ENCODE results near the gene ADH4. TPM values are rescaled to one million over a fixed set of nuclear protein-coding genes. Genes with fewer than 3 reads are reported as not detected.
A peak's percentile ranks its signal among the peaks of the same experiment; 100 is the strongest.
"Not testable (repeated sequence)": the region's sequence is repeated elsewhere in the genome, so short reads cannot be mapped to it uniquely, and the experiment has no call there.

ADH4 gene
- total RNA-seq, 1 donor from 2014 or later, result 9.4 TPM

DNA sequence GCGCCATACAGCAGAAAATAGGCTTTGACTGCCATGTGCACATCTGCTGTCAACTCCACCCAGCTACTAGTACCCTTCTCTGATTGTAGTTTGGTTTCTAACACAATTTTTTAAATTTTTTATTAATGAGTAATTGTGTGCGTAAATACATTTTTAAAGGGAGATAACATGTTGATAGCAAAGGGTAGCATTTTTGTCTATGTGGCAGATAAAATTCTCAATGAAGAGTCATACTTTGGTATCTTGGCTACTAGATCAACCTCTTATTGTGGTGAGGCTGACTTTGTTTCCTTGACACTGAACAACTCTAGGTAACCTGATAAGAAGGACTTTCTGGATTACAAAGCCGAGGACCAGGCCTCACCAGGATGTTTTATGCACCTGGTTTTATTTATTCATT is 9.5 kb downstream of the ADH4 start:
- no peak for DNase-seq (ENCODE audit: low spot score)

DNA sequence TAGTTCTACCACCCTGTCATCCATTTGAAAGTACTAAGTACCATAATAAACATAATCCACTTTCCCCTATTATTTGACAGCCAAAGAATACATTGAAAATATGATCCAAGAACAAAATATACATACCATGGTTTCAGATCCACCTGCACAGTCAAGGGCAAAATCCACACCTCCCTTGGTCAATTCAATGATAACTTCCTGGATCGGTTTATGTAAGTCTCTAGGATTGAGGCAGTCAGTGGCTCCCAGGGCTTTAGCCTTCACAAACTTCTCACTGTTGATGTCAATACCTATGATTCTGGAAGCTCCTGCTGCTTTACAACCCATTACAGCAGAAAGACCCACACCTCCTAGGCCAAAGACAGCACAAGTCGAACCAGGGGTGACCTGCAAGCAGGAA is 12.7 kb downstream of the ADH4 start:
- DNase-seq (ENCODE audit: low spot score), result no peak

DNA sequence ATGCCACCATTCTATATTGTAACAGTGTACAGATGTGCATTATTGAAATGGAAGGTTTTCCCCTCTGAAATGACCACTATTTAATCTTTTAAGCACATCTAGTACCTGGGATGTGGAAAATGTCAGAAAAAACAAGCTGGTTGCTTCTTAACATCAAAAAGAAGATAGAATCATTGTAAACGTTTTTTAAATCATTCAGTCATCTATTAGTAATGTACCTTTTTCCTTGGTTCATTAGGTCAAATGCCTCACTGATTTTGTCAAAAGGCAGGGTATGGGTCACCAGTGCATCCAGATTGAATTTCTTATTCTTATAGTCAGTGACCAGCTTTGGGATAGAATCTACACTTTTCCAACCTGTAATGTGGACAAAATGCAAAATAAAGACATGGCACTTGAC is 17.7 kb downstream of the ADH4 start:
- DNase-seq (ENCODE audit: low spot score), result no peak

DNA sequence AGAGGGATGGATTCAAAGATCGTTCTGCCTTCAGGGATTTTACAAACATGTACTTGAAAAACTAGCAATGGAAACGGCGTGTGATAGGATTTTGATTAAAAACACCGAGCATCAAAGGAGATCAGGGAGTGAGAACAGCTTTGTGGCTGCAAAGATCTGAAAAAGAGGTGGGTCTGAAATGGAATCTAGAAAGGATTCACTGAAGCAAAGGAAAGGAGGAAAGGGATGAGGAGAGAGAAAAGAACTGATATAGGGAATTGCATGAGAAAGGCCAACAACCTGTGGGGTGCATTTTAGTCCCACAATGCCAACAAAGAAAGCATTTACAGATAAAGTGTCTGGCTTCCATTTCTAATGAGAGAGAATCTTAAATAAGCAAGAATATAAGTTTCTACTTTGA is 23.1 kb downstream of the ADH4 start:
- DNase-seq (ENCODE audit: low spot score), result no peak

DNA sequence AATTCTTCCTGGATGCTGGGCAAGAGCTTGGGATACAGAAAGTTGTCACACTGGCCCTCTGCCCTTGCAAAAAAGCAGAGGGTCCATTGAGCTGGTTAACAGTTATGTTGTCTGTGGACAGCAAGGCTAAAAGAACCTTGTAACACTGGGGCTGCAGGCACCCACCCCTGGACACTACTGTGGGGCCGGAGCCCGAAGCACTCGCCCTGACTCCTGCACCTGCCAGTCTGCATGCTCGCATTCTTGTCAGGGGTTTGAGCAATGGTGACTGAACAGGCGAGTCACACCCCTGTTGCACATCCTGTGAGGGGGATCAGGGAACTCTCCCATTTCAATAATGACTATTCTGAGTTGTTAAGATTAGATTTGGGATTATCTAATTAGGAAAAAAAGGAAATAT is 23.6 kb downstream of the ADH4 start:
- DNase-seq (ENCODE audit: low spot score), result no peak

DNA sequence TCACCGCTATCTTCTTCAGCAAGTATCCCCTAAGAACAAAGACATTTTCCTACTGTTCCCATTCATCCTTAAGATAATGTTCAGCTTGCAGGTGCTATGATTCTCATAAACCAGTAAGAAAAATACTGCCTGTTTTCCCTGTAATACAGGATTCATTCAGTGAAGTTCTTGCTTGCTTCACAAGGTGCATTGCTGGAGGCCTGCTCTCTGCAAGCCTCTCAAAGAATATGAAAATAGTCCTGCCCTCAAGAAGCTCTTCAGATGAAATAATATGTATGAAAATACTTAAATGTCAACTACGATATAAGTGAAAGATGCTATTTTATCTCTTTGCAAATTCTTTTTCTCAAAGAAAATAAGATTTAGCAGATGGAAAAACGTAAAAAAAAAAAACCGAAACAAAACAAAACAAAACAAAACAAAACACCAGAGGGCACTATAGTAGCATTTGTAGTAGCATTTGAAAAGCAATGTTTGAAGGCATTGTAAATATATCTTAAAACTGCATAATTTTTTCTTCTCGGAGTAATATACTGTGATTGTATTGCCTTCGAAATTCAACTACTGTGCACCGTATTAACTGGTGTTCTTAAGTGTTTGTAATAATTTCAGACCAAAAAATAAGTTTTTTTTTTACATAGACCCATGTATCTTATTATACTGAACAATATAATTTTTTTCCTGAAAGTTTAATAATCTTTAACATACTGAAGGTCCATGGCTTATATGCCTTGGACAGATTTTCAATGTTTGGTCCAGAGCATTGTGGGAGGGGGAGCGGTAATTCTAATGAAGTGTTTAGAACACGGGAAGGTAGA is 26.0 kb downstream of the ADH4 start:
- DNase-seq (ENCODE audit: low spot score), result peak; percentile 6

DNA sequence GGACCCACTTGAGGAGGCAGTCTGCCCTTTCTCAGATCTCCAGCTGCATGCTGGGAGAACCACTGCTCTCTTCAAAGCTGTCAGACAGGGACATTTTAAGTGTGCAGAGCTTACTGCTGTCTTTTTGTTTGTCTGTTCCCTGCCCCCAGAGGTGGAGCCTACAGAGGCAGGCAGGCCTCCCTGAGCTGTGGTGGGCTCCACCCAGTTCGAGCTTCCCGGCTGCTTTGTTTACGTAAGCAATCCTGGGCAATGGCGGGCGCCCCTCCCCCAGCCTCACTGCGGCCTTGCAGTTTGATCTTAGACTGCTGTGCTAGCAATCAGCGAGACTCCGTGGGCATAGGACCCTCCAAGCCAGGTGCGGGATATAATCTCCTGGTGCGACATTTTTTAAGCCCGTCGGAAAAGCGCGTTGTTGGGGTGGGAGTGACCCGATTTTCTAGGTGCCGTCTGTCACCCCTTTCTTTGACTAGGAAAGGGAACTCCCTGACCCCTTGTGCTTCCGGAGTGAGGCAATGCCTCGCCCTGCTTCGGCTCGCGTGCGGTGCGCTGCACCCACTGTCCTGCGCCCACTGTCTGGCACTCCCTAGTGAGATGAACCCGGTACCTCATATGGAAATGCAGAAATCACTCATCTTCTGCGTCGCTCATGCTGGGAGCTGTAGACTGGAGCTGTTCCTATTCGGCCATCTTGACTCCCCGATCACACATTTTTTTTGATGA is 26.8 kb downstream of the ADH4 start:
- not testable (repeated sequence) for DNase-seq (ENCODE audit: low spot score)

DNA sequence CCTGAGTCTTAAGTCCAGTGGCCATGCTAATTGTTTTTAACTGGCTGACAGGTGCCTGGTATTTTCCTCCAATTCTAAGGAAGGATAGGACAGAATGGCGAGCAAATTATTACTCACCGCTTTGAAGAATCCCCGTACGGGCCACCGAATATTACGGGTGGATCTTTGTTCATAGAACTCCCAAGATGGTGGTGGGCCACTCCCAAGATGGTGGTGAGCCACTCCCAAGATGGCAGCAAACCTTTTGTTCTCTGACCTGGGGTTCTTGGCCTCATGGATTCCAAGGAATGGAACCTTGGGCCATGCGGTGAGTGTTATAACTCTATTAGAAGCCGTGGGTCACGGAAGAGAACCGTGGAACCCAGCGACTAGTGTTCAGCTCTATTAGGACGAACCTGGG is 34.8 kb downstream of the ADH4 start:
- not testable (repeated sequence) for DNase-seq (ENCODE audit: low spot score)

DNA sequence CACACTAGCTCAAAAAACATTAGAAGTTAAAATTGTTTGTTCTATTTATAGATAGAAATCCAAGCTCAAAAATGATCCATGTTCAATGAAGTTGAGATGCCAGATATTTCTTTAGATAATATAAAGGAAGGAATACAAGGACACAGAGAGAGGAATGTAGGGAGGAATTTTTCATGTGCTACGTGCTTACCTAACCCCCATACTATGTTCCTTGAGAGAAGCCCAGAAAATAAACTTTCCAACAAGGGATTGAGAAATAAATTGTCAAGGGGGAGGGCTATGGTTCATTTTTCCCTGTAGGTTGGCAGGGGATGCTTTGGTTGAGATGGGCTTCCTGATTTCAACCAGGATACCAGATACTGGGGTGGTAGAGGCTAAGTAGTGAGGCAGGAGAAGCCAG is 39.9 kb downstream of the ADH4 start:
- no peak for DNase-seq (ENCODE audit: low spot score)

DNA sequence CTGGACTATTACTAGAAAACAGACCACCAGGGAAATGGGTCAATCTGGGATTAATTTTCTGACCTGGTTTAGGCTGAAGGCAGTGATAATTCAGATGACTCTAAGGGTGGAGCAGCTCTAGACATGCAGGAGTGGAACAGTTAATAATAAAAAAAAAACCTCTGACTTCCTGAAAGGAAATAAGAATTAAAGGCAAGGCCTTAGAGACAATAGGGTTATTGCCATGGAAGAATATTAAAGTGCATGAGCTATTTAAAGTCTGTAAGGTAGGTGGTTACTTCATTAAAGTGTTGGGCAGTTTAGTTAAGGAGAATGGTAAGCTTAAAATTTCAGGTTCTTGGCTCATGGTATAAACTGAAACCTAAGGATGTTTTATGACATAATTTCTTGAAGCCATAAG is 40.9 kb downstream of the ADH4 start:
- DNase-seq (ENCODE audit: low spot score), result no peak

DNA sequence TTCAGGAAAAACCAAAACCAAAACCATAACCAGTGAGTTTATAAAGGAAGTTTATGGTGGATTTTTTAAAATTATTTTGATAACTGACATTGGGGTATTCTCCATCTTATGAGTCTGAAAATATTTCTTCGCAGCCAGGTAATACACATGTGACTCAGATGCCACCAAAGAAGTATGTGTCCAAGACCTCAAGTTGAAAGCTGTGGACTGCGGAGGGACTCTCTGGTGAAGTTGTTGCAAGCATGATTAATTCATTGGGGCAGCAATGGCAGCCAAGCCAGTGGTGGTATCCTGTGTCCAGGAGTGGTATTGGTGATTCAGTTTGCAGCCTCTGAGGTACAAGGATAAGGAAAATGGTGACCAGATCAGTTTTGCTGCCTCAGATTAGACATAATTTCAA is 41.5 kb downstream of the ADH4 start:
- no peak for DNase-seq (ENCODE audit: low spot score)

DNA sequence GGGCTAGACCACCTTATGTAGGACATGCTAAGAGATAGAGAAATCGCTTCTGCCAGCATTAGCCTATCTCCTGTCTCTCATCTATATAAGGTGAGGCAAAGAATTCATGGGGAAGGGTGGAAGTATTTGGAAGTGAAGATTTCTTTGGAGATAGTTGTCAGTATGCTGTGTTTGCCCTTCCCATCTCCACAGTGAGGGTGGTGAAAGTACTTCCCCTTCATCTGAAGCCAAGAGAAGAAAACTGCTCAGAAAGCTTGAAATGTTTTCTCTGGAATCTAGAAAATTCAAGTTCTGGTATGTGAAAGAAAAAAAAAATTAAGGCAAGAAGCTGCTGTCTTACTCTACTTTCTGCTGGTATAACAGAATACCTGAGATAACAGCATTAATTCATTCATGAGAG is 43.2 kb downstream of the ADH4 start:
- peak; percentile 22 for DNase-seq (ENCODE audit: low spot score)

DNA sequence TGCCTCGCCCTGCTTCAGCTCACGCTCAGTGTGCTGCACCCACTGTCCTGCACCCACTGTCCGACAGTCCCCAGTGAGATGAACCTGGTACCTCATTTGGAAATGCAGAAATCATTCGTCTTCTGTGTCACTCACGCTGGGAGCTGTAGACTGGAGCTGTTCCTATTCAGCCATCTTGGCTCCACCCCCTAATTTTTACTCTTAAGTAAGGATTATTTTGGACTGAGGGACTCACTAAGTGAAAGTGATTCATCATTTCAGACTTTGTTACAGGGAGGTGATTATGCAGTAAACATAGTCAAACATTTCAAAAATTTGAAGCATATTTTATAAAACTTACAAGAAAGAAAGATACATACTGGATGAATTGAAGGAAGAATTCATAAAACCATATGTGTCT is 44.3 kb downstream of the ADH4 start:
- not testable (repeated sequence) for DNase-seq (ENCODE audit: low spot score)

DNA sequence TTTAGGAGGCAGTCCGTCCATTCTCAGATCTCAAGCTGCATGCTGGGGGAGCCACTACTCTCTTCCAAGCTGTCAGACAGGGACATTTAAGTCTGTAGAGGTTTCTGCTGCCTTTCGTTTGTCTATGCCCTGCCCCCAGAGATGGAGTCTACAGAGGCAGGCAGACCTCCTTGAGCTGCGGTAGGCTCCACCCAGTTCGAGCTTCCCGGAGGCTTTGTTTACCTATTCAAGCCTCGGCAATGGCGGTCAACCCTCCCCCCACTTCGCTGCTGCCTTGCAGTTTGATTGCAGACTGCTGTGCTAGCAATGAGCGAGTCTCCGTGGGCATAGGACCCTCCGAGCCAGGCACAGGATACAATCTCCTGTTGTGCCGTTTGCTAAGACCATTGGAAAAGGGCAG is 44.8 kb downstream of the ADH4 start:
- no peak for DNase-seq (ENCODE audit: low spot score)

DNA sequence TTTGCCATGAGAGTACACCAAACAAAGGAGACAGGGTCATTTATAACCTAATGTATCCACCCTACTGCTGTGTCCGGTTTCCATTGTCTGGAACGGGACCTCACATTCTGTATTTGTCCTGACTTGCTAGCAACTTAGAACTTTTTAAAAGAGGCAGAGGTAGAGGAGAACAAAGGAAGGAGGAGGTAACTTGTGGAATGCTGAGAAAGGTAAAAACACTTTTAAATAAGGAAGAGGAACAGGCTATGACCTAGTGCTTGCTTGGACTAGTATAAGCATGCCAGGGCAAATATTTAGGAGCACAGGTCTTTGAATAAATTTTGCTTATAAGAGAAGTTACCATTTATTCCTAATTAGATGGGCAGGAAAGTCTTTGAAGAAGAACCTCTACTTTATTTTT is 52.3 kb downstream of the ADH4 start:
- not testable (repeated sequence) for DNase-seq (ENCODE audit: low spot score)

DNA sequence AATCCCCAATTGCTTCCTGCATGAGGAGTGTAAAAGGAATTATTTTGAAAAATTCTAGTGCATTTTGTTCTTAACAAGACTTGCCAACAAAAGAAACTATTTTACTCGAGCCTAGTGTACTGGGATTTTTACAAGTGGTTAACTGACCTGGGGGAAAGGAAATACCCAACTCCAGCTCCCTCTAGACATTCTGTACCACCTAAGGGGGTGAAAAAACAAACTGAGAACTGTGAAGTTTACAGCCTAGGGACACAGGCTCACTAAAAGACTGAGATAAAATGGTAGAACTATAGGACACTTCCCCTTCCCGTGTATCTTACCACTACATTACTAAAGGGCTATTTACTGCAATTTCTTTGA is 52.9 kb downstream of the ADH4 start:
- no peak for DNase-seq (ENCODE audit: low spot score)

DNA sequence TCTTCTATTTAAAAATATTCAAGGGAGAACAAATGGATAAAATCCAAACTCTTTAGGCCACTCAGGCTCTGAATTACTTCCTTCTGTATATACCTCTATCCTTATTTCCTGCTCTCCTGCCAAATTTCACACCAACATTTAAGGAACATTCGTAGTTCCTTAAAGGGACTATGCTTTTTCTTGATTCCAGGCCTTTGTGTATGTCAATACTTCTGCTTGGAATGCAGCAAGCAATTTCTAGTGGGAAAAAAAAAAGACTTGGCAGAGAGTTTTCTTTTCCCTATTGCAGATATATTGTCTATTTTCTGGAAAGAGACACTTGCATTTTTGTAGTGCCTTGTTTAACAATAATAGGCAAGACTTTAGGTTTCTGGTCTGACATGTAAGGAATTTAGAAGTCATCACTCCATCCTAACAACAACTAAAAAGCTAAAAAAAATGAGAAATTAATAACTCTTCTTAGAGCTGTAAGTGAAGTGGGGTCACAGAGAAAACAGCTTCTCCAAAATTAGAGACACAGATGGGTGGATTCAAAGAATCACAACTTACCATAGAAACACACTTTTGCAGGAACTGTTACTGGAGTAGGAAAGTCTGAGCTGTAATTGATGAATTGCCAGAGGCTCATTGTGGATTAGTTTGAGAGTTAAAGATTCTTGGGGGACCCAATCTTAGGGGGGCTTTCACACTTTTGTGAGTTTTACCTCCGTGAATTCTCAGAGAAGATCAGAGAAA is 53.4 kb downstream of the ADH4 start:
- DNase-seq (ENCODE audit: low spot score), result no peak

DNA sequence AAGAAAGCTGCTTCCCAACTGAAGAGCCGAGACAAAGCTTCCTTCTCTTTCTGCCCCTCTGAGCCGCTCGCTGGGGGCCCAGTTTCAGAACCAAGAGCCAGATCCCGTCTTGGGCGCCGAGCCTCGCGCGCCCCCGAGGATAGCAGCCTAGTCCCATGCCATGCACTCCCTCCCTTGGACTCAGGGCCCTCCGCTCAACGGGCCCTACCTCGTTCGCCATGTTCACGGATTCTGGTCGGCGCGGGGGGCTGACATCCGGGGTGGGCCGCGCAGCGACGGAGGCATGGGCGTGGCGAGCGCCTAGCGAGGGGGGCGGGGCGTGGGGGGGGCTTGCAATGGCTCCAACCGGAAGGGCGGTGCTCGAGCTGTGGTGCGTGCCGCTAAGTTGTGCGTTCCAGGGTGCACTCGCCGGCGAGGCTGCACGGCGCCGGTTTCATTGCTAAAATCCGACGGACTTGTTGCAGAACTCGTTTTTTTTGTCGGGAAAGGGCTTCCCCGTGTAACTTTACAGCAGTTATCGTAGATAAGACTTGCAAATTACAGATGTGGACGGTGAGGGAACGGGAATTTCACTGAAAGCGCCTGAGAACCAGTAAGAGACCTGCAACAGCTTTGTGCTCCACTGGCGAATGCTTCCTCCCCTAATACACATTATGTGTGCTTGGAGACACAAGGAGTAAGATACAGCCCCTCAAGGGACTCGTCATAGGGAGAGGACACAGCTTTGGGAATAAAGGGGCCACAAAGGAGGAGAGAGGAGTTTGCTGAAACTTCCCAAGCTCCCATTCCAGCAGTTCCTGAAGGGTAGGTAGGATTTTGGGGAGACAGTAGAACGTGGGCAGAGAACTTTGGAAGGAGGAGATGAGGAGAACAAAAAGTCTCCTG is 55.4 kb downstream of the ADH4 start, which contains the start of gene ADH5:
ADH5 (minus strand) TSS at position 308 of the 885 bp plus-strand sequence; CDS start at position 220, 88 bp downstream.
- DNase-seq (ENCODE audit: low spot score), result peak; percentile 91

DNA sequence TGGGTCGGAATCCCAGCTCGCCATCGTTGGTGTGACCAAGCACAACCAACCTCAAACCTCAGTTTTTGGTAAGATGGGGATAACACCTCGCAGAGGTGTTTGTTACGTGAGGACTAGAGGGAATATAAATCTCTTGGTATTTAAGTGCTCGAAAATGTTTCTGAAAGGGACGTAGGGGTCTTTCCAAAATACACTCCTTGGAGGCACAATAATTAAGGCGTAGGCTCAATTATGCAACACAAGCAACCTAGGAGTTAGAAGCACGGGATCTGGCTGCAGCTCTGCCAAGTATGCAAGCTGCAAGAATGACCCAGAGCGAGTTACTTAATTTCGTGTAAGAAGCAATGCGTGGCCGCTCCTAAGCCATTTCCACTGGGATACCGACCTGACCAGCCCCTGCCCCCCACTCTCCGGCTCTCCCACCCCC is 56.1 kb downstream of the ADH4 start:
- DNase-seq (ENCODE audit: low spot score), result peak; percentile 67

DNA sequence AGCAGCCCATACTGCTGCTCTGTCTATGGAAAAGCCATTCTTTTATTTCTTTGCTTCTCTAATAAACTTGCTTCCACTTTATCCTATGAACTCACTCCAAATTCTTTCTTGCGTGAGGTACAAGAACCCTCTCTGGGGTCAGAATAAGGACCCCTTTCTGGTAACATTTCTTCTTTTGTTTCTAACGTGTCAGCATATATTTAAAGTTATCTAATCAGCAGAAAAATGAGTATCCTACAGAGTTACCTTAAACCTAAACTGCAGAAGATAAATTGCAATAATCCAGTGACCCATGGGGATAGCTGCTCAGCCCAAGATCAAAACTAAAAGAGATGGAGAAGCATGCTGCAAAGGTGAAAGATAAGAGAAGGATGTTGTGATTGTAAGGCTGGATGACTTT is 59.5 kb downstream of the ADH4 start:
- DNase-seq (ENCODE audit: low spot score), result no peak

DNA sequence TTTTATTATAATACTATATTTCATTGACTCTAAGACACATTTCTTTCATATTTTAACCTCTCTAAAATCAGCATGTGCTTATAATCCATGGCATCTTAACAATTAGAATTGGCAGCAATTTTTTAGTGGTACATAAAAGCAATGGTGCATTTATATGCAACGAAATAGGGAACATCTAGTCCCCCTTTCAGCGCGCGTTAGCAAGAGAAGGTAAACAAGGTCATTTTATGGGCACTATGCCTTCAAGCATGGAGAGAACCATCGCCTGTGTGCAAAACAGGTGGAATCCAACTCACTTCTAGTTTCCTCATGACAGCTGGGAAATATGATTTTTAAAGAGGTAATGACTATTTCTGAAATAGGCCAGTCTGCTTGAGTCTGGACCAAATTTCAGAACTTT is 61.9 kb downstream of the ADH4 start:
- no peak for DNase-seq (ENCODE audit: low spot score)

Data from umbilical cord (tissue), 2 donors.